Uterus (tissue), 2 donors: Measurements from ENCODE around the gene TPP2.

Experiments
- CTCF ChIP-seq, 4 experiments: fragments of 200-600 bp in 2 of 4; fragments of 450-650 bp in 2 of 4; sonication (generic) in 2 of 4; IDR thresholded peaks; one replicate each; pipeline ENCODE4 v1.5.1; 2016 to 2019; ENCODE audit warnings: antibody characterized with exemption in 4 of 4, mild to moderate bottlenecking in 2 of 4, moderate library complexity in 1 of 4
- POLR2A ChIP-seq, 2 donors: fragments of 450-650 bp; IDR thresholded peaks; one replicate each; pipeline ENCODE4 v1.6.1; 2016; ENCODE audit warnings: antibody characterized with exemption in 2 of 2, mild to moderate bottlenecking in 1 of 2, moderate library complexity in 1 of 2

DNA sequence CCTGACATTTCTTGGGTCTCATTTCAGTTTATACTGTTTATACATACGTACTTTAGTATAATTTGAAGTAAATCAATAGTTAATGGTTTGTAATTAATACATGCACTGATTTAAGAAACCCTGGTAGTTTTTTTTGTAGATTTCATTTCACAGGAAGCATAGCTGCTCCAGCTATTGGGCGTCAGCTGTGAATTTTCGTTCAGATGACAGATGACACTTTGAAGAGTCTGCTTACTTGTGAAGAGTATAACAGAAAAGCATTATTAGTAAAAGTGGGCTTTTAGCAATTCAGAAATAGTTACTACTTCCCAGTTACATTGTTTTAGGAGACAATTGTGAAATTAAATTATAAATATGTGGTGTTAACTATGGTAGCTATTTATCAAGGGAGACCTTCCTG is 53.7 kb downstream of the TPP2 start:
- TF ChIP-seq POLR2A (IDR thresholded peaks at IDR 0.05) (no peak), CTCF (IDR thresholded peaks at IDR 0.05) (no peak)
